Astrocyte of the cerebellum (primary cell): ENCODE measurements around the gene CTNND2.
A peak's percentile ranks its signal among the peaks of the same experiment; 100 is the strongest.

Source experiments
- DNase-seq: peaks from one replicate; pipeline ENCODE4 v3.0.0-alpha.2; 2011; ENCODE audit warnings: low read depth
- H3K4me3 ChIP-seq: 2 replicates; pipeline ENCODE4 v1.5.1; 2011; ENCODE audit warnings: mild to moderate bottlenecking, low read depth, low read length, moderate library complexity
- in situ Hi-C: cut with HindIII; loops from 2 replicates; pipeline ENCODE4 v1.10.0; 2017; ENCODE audit warnings: low sequenced_read_pairs
- TF ChIP-seq, protein P1 (sequence below): IDR thresholded peaks from 2 replicates; pipeline ENCODE4 v1.5.1; 2012; ENCODE audit warnings: low read length, low read depth, moderate library complexity, mild to moderate bottlenecking; ENCODE audit errors: missing control alignments

Gene CTNND2

DNA sequence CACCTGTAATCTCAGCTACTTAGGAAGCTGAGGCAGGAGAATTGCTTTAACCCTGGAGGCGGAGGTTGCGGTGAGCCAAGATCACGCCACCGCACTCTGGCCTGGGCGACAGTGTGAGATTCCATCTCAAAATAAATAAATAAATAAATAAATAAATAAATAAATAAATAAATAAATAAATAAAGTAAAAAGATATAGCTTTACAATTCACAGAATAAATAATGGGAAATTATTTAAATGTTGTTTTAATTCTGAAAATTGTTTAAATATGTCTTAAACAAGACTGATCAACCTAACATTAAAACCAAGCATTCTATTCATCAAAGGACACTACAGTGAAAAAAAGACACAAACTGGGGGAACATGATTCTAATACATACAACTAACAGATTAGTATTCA, 357.1 kb downstream of the CTNND2 start:
- TF ChIP-seq, protein P1, sequence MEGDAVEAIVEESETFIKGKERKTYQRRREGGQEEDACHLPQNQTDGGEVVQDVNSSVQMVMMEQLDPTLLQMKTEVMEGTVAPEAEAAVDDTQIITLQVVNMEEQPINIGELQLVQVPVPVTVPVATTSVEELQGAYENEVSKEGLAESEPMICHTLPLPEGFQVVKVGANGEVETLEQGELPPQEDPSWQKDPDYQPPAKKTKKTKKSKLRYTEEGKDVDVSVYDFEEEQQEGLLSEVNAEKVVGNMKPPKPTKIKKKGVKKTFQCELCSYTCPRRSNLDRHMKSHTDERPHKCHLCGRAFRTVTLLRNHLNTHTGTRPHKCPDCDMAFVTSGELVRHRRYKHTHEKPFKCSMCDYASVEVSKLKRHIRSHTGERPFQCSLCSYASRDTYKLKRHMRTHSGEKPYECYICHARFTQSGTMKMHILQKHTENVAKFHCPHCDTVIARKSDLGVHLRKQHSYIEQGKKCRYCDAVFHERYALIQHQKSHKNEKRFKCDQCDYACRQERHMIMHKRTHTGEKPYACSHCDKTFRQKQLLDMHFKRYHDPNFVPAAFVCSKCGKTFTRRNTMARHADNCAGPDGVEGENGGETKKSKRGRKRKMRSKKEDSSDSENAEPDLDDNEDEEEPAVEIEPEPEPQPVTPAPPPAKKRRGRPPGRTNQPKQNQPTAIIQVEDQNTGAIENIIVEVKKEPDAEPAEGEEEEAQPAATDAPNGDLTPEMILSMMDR = no peak
- no peak overlapping the region for H3K4me3 ChIP-seq
- in situ Hi-C loops = loop anchor here (5.0 kb wide), 1 partner anchor 35 kb away; no protein-coding TSS in a partner anchor
- no peak for DNase-seq

DNA sequence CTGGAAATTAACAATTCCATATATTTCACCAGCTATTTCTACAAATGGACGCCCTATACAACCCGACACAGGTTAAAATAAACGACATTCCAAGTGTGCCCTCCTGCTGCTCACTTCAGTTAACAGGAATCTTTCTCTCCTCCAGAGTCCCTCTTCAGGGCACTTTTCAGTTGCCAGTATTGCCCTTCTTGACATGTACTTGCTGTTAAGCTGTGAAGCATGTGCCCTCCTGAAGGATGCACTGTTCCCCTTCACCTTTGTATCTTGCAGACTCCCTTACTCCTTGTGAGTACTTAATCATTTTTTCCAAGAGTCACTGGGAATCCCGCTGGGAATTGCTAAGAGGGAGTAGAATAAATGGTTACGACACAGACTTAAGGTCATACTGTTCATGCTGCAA, 364.1 kb downstream of the CTNND2 start:
- DNase-seq = no peak
- in situ Hi-C loops = no loop called here
- H3K4me3 ChIP-seq = no peak overlapping the region
- TF ChIP-seq, protein P1 = no peak

DNA sequence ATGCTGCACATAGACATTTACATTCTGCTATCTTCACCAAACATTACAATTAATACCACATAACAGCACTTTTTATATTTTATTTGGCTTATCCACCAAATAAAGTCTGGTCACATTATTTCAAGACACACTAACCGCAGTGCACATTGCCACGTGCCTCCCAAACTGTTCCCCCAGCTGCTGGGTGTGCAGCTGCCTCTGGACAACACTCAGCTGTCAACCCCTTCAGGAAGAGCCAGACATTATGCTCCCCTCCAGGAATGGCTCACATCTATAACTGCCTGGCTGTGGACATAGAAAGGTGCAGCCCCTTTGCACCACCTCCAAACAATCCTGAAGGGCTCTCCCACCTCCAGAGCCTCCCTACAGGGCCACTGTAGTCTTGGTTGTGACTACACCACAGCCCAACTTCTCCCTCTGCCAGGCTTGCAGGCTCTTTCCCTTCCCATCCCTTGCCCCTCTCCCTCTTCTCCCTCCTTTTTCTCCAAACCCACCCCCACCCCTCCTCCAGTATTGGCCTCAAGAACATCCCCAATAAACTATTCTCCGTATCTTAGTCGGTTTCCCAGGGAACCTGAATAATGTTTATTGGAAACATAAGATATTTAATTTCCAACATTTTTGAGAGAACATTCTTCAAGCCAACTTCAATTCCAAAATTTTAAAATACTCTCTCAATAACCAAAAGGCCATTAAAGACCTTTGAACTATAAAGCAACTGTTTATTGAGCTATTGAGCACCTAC, 372.3 kb downstream of the CTNND2 start:
- no peak for DNase-seq
- in situ Hi-C loops = no loop called here
- TF ChIP-seq, protein P1 = no peak
- no peak overlapping the region for H3K4me3 ChIP-seq

DNA sequence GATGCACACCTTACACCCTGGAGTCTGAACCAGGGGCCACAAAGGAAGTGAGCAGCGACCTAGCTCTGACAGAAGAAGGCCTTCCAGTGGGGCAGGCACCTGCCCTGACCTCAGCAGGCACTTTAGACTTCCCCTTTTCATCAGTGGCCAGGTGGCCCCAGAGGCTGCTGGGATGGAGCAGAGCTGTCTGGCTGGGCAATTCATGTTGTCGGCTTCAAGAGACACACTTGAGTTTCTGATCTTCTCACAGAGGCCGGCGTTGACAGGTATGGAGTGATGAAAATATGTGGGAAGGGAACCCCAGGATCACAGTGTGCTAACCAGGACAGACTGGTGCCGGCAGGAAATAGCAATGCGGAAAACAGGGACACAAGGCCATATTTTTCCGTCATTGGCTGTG, 375.5 kb downstream of the CTNND2 start:
- TF ChIP-seq, protein P1 = no peak
- in situ Hi-C loops = no loop called here
- H3K4me3 ChIP-seq = no peak overlapping the region

DNA sequence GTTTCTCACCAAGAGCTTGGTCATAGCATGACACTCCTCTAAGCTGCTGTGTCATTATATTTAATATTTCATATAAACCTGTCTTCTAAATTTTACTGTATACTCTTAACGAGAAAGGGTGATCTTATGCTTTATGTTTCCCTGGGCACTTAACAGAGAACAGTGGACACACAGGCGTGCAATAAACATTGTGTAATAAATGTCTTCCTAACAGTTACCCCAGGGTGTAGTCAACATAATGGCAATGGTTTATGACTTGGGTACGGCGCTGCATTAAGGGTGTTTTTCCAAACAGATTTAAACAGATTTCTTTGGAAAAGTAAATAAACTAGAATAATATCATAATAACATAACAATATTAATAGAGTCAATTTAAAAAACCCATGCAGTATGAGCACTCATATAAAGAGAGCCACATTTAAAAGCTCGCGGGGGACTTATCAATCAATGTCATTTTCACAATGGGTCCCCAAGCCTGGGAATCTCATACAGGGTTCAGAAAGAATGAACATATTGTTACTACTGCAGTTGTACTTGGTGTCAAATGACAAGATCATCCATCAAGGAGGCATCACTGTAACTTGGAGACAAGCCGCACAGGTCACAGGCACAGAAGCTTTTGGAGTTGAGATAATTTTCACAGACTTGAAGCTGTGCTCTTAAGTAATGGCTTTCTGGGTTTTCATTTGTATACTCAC, 376.4 kb downstream of the CTNND2 start:
- no peak for DNase-seq
- no peak overlapping the region for H3K4me3 ChIP-seq
- in situ Hi-C loops = no loop called here
- TF ChIP-seq, protein P1 = no peak

More for the DNA sequence above, 375.5 kb downstream of the CTNND2 start:
- no peak for DNase-seq

DNA sequence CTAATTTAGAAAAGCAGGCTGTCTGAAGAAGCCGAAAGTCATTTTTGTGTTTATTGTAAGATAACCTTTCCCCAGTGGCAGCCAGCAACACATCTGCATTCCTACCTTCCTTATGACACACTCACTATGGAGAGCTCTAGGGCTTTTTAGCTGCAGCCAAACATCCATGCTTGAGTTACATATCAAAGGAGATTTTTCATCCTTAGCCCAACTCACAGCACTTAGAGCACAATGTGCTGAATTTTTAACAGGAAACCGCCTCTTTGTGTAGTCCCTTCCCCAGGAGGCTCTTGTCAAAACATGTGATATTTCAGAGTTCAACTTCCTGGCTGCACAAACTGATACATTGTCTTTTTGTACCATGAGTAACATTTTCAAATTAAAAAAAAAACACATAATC, 379.2 kb downstream of the CTNND2 start:
- no peak overlapping the region for H3K4me3 ChIP-seq
- TF ChIP-seq, protein P1 = no peak
- DNase-seq = peak; percentile 27
- in situ Hi-C loops = no loop called here
